BJ (cell line): Measurements from ENCODE around the gene MVB12B. TPM values are rescaled to one million over a fixed set of nuclear protein-coding genes. Genes with fewer than 3 reads are reported as not detected.

Source experiments
- CTCF ChIA-PET: fragments of 350-600 bp; formaldehyde crosslinking; extraction: SDS; loops from one replicate; lab custom pipeline; 2021; ENCODE audit warnings: antibody characterized with exemption, inconsistent platforms; lab: Yijun Ruan, JAX
- POLR2A ChIA-PET: fragments of 300-600 bp; sonication (Branson Sonifier 250); formaldehyde crosslinking; extraction: SDS; loops from one replicate; lab custom pipeline; 2021; ENCODE audit warnings: antibody characterized with exemption; lab: Charles Lee
- DNase-seq: peaks from one replicate; pipeline ENCODE4 v3.0.0-alpha.2; 2011; ENCODE audit warnings: low read depth
- H3K27me3 ChIP-seq: 2 replicates; pipeline ENCODE4 v1.6.0; 2011; ENCODE audit warnings: low read length; ENCODE audit not compliant: control insufficient read depth, insufficient read depth
- H3K36me3 ChIP-seq: 2 replicates; pipeline ENCODE4 v1.5.1; 2011; ENCODE audit warnings: low read length; ENCODE audit not compliant: control insufficient read depth, insufficient read depth
- H3K4me3 ChIP-seq: 2 replicates; pipeline ENCODE4 v1.5.1; 2011; ENCODE audit warnings: low read depth, mild to moderate bottlenecking, control low read depth, low read length
- polyA plus RNA-seq: library from polyadenylated mRNA; depleted of rRNA; stranded (reverse); fragments of >200 nt; gene quantifications from 2 replicates; pipeline ENCODE4 v1.2.3, GENCODE V29; 2011
- TF ChIP-seq, protein P1 (sequence below): IDR thresholded peaks from 2 replicates; pipeline ENCODE4 v1.5.1; 2011; ENCODE audit warnings: low read depth, mild to moderate bottlenecking, control low read depth, inconsistent platforms, low read length, moderate library complexity; ENCODE audit not compliant: insufficient read depth

MVB12B gene
- polyA plus RNA-seq, 1 experiment, result 2.7 TPM

GRCh38 chr9:126459965-126460843 is 133.6 kb downstream of the MVB12B start:
- ChIA-PET CTCF (no interaction called here), POLR2A (no interaction called here)
- H3K4me3 ChIP-seq, result no peak overlapping the region
- TF ChIP-seq, protein P1, sequence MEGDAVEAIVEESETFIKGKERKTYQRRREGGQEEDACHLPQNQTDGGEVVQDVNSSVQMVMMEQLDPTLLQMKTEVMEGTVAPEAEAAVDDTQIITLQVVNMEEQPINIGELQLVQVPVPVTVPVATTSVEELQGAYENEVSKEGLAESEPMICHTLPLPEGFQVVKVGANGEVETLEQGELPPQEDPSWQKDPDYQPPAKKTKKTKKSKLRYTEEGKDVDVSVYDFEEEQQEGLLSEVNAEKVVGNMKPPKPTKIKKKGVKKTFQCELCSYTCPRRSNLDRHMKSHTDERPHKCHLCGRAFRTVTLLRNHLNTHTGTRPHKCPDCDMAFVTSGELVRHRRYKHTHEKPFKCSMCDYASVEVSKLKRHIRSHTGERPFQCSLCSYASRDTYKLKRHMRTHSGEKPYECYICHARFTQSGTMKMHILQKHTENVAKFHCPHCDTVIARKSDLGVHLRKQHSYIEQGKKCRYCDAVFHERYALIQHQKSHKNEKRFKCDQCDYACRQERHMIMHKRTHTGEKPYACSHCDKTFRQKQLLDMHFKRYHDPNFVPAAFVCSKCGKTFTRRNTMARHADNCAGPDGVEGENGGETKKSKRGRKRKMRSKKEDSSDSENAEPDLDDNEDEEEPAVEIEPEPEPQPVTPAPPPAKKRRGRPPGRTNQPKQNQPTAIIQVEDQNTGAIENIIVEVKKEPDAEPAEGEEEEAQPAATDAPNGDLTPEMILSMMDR, result no peak
- no peaks in the 10 kb centered on the region for H3K27me3 ChIP-seq
- no peak for DNase-seq
- H3K36me3 ChIP-seq, result no peaks in the 10 kb centered on the region

DNA sequence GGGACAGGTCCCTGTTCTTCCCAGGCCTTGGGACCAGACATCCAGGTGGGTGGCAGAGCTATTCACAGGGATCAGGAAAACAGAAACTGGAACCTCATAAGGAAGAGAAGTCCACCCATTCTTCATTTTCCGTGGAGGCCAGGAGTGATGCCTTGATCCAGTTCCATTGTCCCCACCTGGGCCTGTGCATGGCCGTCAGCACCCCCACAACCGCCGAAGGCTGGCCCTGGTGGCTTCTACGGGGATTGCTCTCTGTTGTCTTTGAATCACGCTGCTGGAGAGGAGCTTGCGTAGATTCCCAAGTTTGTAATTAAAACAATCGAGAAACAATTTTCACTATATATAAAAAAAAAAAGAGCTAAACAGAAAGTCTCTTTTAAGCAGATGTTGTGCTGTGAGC is 134.4 kb downstream of the MVB12B start:
- no peak for DNase-seq
- Histone ChIP-seq H3K27me3 (no peaks in the 10 kb centered on the region), H3K4me3 (no peak overlapping the region), H3K36me3 (no peaks in the 10 kb centered on the region)
- ChIA-PET CTCF (interaction anchor here (0.9 kb wide), 1 partner anchor 63 kb away, joined by 4 read pairs; no protein-coding TSS in a partner anchor), POLR2A (no interaction called here)
- TF ChIP-seq, protein P1, result no peak

- ChIA-PET CTCF (interaction anchor here (0.9 kb wide), 1 partner anchor 63 kb away, joined by 4 read pairs; no protein-coding TSS in a partner anchor), POLR2A (no interaction called here)
- no peak for DNase-seq
- Histone ChIP-seq H3K4me3 (no peak overlapping the region), H3K27me3 (no peaks in the 10 kb centered on the region), H3K36me3 (no peaks in the 10 kb centered on the region)
- TF ChIP-seq, protein P1, result no peak
Measured at GRCh38 chr9:126461608-126462007, 135.0 kb downstream of the MVB12B start.

DNA sequence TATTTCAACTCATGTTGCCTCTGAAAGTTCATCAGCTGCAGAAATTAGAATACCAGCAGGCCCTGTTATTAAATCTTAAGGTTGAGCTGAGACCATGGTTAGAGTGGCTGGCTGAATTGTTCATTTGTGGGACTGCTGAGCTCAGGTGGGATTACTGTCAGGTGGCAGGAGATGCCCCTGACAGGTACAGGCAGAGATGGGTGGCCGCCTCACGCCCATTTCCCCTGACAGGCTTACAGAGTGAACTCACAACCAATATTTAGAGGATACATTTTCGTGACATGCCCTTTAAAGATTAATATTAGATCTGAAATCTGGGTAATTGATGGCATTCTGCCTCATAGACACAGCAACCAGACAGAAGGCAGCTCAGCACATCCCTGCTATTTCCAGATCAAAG is 136.0 kb downstream of the MVB12B start:
- ChIA-PET POLR2A (no interaction called here), CTCF (interaction anchor here (1.2 to 1.3 kb wide), 2 partner anchors 10 to 12 kb away, joined by 3 to 4 read pairs; no protein-coding TSS in a partner anchor)
- H3K27me3 ChIP-seq, result no peaks in the 10 kb centered on the region
- no peak for DNase-seq
- H3K36me3 ChIP-seq, result no peaks in the 10 kb centered on the region
- H3K4me3 ChIP-seq, result no peak overlapping the region
- TF ChIP-seq, protein P1, result no peak

- CTCF ChIA-PET, result interaction anchor here (1.2 to 2.3 kb wide), 3 partner anchors 10 to 27 kb away, joined by 3 to 7 read pairs (median 4); no protein-coding TSS in a partner anchor
- no peak for DNase-seq
- no peaks in the 10 kb centered on the region for H3K36me3 ChIP-seq
- TF ChIP-seq, protein P1, result no peak
- POLR2A ChIA-PET, result no interaction called here
- H3K27me3 ChIP-seq, result no peaks in the 10 kb centered on the region
- H3K4me3 ChIP-seq, result no peak overlapping the region
Measured at GRCh38 chr9:126463426-126463825, 136.8 kb downstream of the MVB12B start.
